Fibroblast of upper back skin (primary cell): ENCODE results near the gene CCR3.
A peak's percentile ranks its signal among the peaks of the same experiment; 100 is the strongest.

ENCODE experiments used
- DNase-seq: peaks from one replicate; pipeline ENCODE4 v3.0.0-alpha.2; 2013

The CCR3 gene

GRCh38 chr3:46299608-46300460 lies 57.6 kb downstream of the CCR3 start:
- no peak for DNase-seq

GRCh38 chr3:46300461-46300789 lies 58.2 kb downstream of the CCR3 start:
- DNase-seq = no peak

- no peak for DNase-seq
Observed at GRCh38 chr3:46301122-46301835, 59.0 kb downstream of the CCR3 start.

GRCh38 chr3:46303240-46303639 lies 61.0 kb downstream of the CCR3 start:
- no peak for DNase-seq

- no peak for DNase-seq
Observed at GRCh38 chr3:46304739-46305138, 62.5 kb downstream of the CCR3 start.

GRCh38 chr3:46312991-46313390 lies 70.7 kb downstream of the CCR3 start:
- peak; percentile 6 for DNase-seq

GRCh38 chr3:46314517-46314916 lies 72.3 kb downstream of the CCR3 start:
- no peak for DNase-seq

GRCh38 chr3:46316206-46316605 lies 73.9 kb downstream of the CCR3 start:
- DNase-seq = no peak
